GM19452 (cell line): ENCODE data around the gene NUDT9.

ENCODE experiments used
- ATAC-seq: cut with Tn5 transposase; IDR thresholded peaks from one replicate; pipeline ENCODE4 v1.9.1; 2021; ENCODE audit not compliant: unreplicated experiment

NUDT9 gene

DNA sequence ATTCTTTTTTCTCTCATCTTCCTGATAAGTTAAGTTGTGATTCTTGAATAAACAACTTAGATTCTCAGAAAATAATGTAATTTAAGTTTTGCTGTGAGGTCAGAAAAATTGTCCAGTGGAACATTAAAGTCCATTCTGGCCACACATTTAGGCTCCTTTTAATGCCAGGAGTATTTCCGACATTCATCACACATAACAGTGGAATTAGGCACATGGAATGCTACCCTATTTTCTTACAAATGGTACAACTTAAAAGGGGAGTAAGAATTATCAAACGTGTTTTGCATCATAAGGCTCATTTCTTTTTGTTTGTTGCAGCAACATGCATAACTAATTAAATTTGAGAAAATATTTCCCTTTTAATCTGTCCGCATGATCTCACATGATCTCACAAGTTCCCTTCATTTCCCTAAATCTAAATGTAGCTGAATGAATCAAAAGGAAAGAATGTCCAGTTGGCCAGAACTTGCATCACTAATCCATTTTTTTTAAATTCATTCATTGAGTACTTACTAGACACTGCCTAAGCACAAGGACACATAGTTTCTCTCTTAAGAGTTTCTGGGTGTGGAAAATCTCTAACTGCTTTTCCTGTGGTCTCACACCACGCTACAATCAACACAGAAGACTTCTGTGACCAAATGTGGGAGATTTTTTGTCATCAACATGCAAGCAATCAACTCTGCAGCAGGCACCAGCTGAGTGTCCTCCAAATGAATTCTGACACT is 84.8 kb downstream of the NUDT9 start:
- no peak for ATAC-seq
